C4-2B (cell line): ENCODE results near the gene NT5DC4.

Experiments
- H3K27ac ChIP-seq: fragments of 450-650 bp; 2 replicates; pipeline ENCODE4 v1.5.1; 2017
- ZFX ChIP-seq: fragments of 450-650 bp; IDR thresholded peaks from 2 replicates; pipeline ENCODE4 v1.6.1; 2017
- TF ChIP-seq, protein P1 (sequence below): fragments of 450-650 bp; conservative IDR thresholded peaks from 2 replicates; pipeline ENCODE4 v1.5.1; 2017; ENCODE audit warnings: mild to moderate bottlenecking

The NT5DC4 gene

DNA sequence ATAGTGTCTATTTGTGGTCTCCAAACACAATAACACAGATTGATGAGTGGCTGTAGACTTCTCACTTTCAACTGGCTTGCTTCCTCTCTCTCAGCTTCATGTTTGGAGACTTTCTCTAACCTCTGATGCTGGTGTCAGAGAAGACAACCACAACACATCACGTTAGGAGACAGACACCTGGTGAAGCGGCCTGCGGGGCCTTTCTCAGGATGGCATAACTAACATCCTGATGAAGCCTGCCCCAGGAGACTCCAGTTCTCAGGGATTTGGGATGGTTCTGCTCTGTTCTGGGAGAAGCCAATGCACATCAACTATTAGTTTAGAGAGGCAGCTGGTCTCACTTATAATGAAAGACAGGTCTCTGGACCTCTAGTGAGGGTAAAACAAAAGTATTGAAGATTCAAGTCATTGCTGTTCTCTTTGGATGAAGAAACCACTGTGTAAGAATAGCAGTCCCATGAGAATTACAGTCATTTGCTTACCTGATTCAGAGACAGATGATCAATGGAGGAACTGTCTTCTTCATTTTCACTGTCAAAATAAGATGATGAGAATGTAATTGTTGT is 61.5 kb downstream of the NT5DC4 start:
- H3K27ac ChIP-seq, result no peak overlapping the region
- TF ChIP-seq ZFX, result no peak
- TF ChIP-seq, protein P1, sequence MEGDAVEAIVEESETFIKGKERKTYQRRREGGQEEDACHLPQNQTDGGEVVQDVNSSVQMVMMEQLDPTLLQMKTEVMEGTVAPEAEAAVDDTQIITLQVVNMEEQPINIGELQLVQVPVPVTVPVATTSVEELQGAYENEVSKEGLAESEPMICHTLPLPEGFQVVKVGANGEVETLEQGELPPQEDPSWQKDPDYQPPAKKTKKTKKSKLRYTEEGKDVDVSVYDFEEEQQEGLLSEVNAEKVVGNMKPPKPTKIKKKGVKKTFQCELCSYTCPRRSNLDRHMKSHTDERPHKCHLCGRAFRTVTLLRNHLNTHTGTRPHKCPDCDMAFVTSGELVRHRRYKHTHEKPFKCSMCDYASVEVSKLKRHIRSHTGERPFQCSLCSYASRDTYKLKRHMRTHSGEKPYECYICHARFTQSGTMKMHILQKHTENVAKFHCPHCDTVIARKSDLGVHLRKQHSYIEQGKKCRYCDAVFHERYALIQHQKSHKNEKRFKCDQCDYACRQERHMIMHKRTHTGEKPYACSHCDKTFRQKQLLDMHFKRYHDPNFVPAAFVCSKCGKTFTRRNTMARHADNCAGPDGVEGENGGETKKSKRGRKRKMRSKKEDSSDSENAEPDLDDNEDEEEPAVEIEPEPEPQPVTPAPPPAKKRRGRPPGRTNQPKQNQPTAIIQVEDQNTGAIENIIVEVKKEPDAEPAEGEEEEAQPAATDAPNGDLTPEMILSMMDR, result no peak

DNA sequence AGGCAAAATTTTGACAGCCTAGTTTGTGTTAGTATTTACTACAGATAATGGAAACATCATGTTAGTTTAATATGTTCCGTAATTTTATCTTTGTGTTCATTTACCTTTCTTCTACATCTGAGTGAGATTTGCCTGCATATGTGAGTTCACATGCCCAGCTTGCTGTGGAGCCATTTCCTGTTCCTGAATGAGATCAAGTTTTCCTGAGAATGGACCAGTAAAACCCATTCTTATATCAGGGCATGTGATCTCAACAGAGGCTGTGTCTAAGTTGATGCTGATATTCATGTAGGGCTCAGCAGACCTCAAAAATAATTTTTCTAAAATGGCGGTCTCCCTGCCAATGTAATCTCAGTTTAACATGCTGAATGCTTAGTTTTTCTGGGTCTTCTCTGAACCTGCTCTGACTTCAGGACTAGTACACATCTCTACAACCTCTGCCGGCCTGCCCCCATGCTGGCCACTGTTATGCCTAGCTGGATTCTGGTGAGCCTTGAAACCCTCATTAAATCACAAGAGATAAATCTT is 62.4 kb downstream of the NT5DC4 start:
- no peak for TF ChIP-seq ZFX
- TF ChIP-seq, protein P1, result no peak
- H3K27ac ChIP-seq, result no peak overlapping the region

DNA sequence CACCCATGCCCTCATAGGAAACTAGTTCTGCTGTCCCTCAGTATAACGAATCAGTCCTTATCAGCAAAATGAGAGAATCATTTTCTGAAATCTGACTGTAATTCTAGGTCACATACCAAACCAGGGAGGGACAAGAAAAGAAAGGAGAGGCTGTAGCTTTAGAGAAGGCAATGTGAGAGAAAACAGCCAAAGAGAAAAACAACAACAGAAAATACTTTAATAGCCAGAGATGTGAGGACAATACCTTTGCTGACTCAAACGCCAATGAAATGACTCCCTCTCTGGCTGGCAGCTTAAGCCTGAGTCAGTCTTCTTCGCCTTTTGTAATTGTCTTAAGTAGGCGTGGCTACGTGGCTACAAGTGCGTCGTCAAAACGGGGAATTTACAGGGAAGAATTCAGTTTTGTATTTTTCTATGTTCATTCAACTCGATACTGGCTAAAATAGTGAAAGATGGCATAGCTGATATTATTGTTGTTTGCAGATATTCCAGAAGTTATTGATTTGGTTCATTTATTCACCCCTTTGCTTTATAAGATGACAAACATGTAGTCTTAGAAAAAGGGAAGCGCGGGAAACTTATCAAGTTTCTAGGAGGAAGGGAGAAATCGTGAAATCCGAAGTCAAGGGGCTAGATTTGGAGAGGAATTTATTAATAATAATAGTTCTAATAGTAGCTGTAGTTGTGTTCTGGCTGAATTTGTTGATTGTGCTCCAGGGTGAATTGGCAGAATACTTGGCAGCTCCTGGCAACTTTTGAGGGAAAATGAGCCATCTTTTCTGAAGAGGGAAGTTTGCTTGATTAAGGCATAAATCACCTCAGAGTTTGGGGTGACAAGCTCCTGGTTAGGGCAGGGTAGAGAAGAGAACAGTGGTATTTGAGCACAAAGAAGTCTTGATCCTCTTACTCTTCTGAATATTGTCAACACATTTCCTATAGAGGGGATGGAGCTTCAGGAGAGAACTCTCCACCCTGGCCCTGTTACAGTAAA is 63.7 kb downstream of the NT5DC4 start, which contains the start of gene IL1A:
IL1A (minus strand) TSS at position 295 of the 991 bp plus-strand sequence. CDS start 723 bp downstream, outside the sequence.
- TF ChIP-seq, protein P1, result no peak
- TF ChIP-seq ZFX, result no peak
- no peak within 1 kb of the TSS for H3K27ac ChIP-seq

DNA sequence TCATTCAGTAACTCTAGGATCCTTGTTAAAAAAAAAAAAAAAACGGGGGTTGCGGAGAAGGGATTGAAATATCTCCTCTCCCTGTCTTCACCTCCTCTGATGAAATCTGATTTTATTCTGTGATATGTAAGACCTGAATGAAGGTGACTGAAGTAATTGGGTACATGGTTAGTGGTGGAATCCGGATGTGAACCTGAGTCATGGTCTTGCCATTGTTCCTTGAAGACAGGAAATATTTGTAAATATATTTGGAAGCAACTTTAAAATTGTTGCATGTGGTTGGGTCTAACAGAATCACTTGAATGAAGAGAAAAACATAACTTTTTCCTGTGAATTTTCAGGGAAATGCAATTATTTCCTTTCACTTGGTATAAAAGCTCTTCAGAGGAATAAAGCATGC is 66.5 kb downstream of the NT5DC4 start:
- TF ChIP-seq ZFX, result no peak
- TF ChIP-seq, protein P1, result no peak
- no peak overlapping the region for H3K27ac ChIP-seq

DNA sequence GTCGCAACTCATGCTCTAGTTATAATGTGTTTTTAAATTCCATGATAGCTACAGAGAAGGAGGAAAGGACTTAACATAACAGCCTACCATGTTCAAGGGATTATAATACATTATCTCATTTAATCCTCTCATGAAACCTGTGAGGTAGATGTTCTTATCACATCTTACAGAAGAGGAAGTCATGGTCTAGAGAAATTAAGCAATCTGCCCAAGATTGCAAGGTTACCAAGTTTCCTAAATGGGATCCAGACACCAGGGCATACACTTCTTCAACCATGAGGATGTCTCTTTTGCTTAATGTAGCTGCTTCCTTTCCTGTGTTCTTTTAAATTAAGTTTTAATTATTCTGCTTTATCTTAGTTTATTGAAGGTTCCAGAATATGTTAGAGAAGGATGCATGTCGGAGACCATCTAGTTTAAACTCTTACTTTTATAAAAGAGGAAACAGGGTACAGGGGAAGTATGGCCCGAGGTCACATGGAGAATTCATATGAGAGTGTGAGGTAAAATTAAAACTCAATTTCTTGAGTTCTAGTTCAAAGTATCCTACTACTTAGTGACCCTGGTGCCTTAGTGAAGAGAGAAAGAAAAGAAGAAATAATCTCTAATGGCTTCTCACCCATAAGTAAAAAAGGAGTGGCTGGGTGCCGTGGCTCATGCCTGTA is 67.0 kb downstream of the NT5DC4 start:
- H3K27ac ChIP-seq, result no peak overlapping the region
- no peak for TF ChIP-seq ZFX
- TF ChIP-seq, protein P1, result no peak

DNA sequence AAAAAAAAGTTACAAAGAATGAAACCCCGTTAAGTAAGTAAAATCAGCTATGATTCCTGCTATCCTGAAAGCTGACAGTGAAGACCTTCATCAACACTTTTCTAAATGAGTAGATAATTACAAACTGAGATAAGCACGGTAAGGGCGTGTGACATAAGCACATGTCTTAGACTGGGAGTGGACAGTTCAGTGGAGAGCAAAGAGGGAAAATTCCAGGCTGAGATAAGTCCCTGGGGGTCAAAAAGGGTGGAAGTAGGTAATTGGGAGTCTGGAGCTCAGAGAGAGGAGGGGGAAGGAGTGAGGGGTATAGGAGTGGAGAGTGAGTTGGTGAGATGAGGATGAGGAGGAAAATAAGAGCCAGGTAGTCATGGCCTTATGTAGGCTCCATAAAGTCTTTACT is 67.8 kb downstream of the NT5DC4 start:
- TF ChIP-seq, protein P1, result no peak
- no peak for TF ChIP-seq ZFX
- no peak overlapping the region for H3K27ac ChIP-seq
